Mesendoderm (in vitro differentiated cells): ENCODE results near the gene CAPN12.

Experiments
- DNase-seq: peaks from one replicate; pipeline ENCODE4 v3.0.0; 2013
- H2AK5ac ChIP-seq: 2 replicates; pipeline ENCODE4 v1.6.1; 2013; ENCODE audit warnings: low read length, inconsistent platforms
- H2BK120ac ChIP-seq: 2 replicates; pipeline ENCODE4 v1.6.1; 2013; ENCODE audit warnings: low read depth, mild to moderate bottlenecking, low read length, moderate library complexity, mixed read lengths
- H2BK15ac ChIP-seq: replicated peaks from 2 replicates; pipeline ENCODE4 v1.6.1; 2013; ENCODE audit warnings: low read depth, mild to moderate bottlenecking, moderate library complexity
- H2BK5ac ChIP-seq: 2 replicates; pipeline ENCODE4 v1.6.1; 2013; ENCODE audit warnings: low read length, inconsistent platforms
- H3K18ac ChIP-seq: 2 replicates; pipeline ENCODE4 v1.6.1; 2013; ENCODE audit warnings: mild to moderate bottlenecking, low read length, mixed read lengths
- H3K23ac ChIP-seq: one replicate; pipeline ENCODE4 v1.6.1; 2013; ENCODE audit warnings: low read length
- H3K27ac ChIP-seq: 2 replicates; pipeline ENCODE4 v1.5.1; 2013; ENCODE audit warnings: low read depth, mild to moderate bottlenecking, inconsistent platforms, low read length, moderate library complexity
- H3K27me3 ChIP-seq: 2 replicates; pipeline ENCODE4 v1.6.1; 2013; ENCODE audit warnings: low read length, control low read depth, mild to moderate bottlenecking, inconsistent platforms; ENCODE audit not compliant: insufficient read depth, poor library complexity
- H3K36me3 ChIP-seq: 2 replicates; pipeline ENCODE4 v1.6.1; 2013; ENCODE audit warnings: low read length, inconsistent platforms; ENCODE audit not compliant: control insufficient read depth, insufficient read depth
- H3K4ac ChIP-seq: one replicate; pipeline ENCODE4 v1.6.1; 2013; ENCODE audit warnings: low read depth, mild to moderate bottlenecking, low read length, moderate library complexity
- H3K4me1 ChIP-seq: 2 replicates; pipeline ENCODE4 v1.6.1; 2013; ENCODE audit warnings: low read depth, low read length, inconsistent platforms; ENCODE audit not compliant: control insufficient read depth
- H3K4me2 ChIP-seq: 2 replicates; pipeline ENCODE4 v1.6.1; 2013; ENCODE audit warnings: low read length
- H3K4me3 ChIP-seq: 2 replicates; pipeline ENCODE4 v1.5.1; 2013; ENCODE audit warnings: mild to moderate bottlenecking, low read length
- H3K56ac ChIP-seq: one replicate; pipeline ENCODE4 v1.6.1; 2013; ENCODE audit warnings: low read length
- H3K79me1 ChIP-seq: 2 replicates; pipeline ENCODE4 v1.6.1; 2013; ENCODE audit warnings: low read length, inconsistent platforms
- H3K79me2 ChIP-seq: 2 replicates; pipeline ENCODE4 v1.6.1; 2013; ENCODE audit warnings: mild to moderate bottlenecking, low read length; ENCODE audit not compliant: control insufficient read depth, insufficient read depth
- H3K9ac ChIP-seq: 2 replicates; pipeline ENCODE4 v1.6.1; 2013; ENCODE audit warnings: low read length, inconsistent platforms
- H4K5ac ChIP-seq: one replicate; pipeline ENCODE4 v1.6.1; 2013; ENCODE audit warnings: low read length
- H4K8ac ChIP-seq: one replicate; pipeline ENCODE4 v1.6.1; 2013; ENCODE audit warnings: low read depth, mild to moderate bottlenecking, control low read depth, low read length, moderate library complexity
- whole genome bisulfite sequencing: extraction: QIAGEN DNeasy Blood & Tissue Kit; methylation state at CpG from one replicate; pipeline ENCODE4 v1.1.7; 2013; ENCODE audit warnings: low lambda C conversion rate, missing lambda C conversion rate; ENCODE audit not compliant: insufficient coverage; ENCODE audit errors: extremely low coverage; 5-methylcytosine and 5-hydroxymethylcytosine counted together

Gene CAPN12

DNA sequence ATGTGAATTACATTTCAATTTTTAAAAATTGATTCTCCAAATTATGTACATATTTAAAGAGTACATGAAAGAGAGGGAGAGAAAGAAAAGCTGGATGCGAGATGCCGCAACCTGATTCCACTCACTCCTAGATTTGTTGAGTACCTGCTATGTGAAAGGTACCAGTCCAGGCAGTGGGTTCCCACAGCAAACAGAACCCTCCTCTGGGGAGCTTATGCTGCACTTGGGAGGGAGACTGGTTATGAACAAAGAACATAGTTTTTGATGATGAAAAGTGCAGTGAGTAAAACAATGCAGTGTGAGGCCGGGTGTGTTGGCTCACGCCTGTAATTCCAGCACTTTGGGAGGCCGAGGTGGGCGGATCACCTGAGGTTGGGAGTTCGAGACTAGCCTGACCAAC lies 53.4 kb downstream of the CAPN12 start:
- peaks cover 21% of the 10 kb centered on the region for H3K79me1 ChIP-seq
- no peak overlapping the region for H2BK120ac ChIP-seq
- H4K5ac ChIP-seq: no peak overlapping the region
- no peaks in the 10 kb centered on the region for H3K36me3 ChIP-seq
- no peak overlapping the region for H4K8ac ChIP-seq
- no peak overlapping the region for H2BK15ac ChIP-seq
- no peak overlapping the region for H3K23ac ChIP-seq
- H3K4me1 ChIP-seq: peaks cover 12% of the 10 kb centered on the region
- H3K27me3 ChIP-seq: no peaks in the 10 kb centered on the region
- H3K56ac ChIP-seq: no peak overlapping the region
- no CpG with 5 or more reads among the region's 7 CpGs for WGBS
- no peak for DNase-seq
- H2BK5ac ChIP-seq: no peak overlapping the region
- H3K9ac ChIP-seq: no peak overlapping the region
- no peak overlapping the region for H3K18ac ChIP-seq
- H2AK5ac ChIP-seq: no peak overlapping the region
- H3K4ac ChIP-seq: no peak overlapping the region
- no peak overlapping the region for H3K4me3 ChIP-seq
- no peak overlapping the region for H3K27ac ChIP-seq
- peaks cover 75% of the 10 kb centered on the region for H3K79me2 ChIP-seq
- H3K4me2 ChIP-seq: no peak overlapping the region

DNA sequence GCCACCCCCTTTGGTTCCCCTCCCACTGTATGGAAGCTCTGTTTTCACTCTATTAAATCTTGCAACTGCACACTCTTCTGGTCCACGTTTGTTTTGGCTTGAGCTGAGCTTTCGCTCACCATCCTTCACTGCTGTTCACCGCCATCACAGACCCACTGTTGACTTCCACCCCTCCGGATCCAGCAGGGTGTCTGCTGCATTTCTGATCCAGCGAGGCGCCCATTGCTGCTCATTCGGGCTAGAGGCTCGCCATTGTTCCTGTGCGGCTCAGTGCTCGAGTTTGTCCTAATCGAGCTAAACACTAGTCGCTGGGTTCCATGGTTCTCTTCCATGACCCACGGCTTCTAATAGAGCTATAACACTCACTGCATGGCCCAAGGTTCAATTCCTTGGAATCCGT lies 54.1 kb downstream of the CAPN12 start:
- Histone ChIP-seq H4K8ac (no peak overlapping the region), H2AK5ac (no peak overlapping the region), H3K4me2 (no peak overlapping the region), H2BK120ac (no peak overlapping the region), H3K9ac (no peak overlapping the region), H2BK5ac (no peak overlapping the region), H3K56ac (peak overlapping the region; percentile 22), H3K79me2 (peaks cover 70% of the 10 kb centered on the region), H3K4ac (no peak overlapping the region), H3K4me1 (peaks cover 16% of the 10 kb centered on the region), H3K4me3 (no peak overlapping the region), H3K27ac (no peak overlapping the region), H3K27me3 (no peaks in the 10 kb centered on the region), H3K79me1 (peaks cover 18% of the 10 kb centered on the region), H2BK15ac (no peak overlapping the region), H4K5ac (no peak overlapping the region), H3K23ac (peak overlapping the region; percentile 15), H3K18ac (no peak overlapping the region), H3K36me3 (no peaks in the 10 kb centered on the region)
- no CpG with 5 or more reads among the region's 14 CpGs for WGBS
- no peak for DNase-seq

DNA sequence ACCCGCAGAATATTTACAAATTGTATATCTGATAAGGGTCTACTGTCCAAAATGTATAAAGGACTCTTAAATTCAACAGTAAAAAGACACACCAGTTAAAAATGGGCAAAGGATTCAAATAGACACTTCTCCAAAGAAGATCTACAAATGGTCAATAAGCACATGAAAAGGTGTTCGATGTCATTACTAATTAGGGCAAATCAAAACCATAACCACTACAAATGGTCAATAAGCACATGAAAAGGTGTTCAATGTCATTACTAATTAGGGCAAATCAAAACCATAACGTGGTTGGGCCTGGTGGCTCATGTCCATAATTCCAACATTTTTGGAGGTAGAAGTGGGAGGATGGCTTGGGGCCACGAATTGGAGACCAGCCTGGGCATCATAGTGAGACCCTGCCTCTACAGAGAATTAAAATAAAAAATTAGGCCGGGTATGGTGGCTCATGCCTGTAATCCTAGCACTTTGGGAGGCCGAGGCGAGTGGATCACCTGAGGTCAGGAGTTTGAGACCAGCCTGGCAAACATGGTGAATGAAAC lies 56.4 kb downstream of the CAPN12 start:
- no peaks in the 10 kb centered on the region for H3K27me3 ChIP-seq
- H2BK15ac ChIP-seq: no peak overlapping the region
- H3K27ac ChIP-seq: no peak overlapping the region
- no peak overlapping the region for H2AK5ac ChIP-seq
- H3K56ac ChIP-seq: no peak overlapping the region
- no peaks in the 10 kb centered on the region for H3K36me3 ChIP-seq
- DNase-seq: no peak
- no peak overlapping the region for H2BK5ac ChIP-seq
- H3K9ac ChIP-seq: no peak overlapping the region
- no peak overlapping the region for H2BK120ac ChIP-seq
- H3K18ac ChIP-seq: no peak overlapping the region
- peak overlapping the region; percentile 66 for H3K23ac ChIP-seq
- no peak overlapping the region for H3K4ac ChIP-seq
- H4K5ac ChIP-seq: no peak overlapping the region
- no peak overlapping the region for H3K4me3 ChIP-seq
- peaks cover 30% of the 10 kb centered on the region for H3K4me1 ChIP-seq
- peaks cover 68% of the 10 kb centered on the region for H3K79me2 ChIP-seq
- no CpG with 5 or more reads among the region's 7 CpGs for WGBS
- H3K4me2 ChIP-seq: no peak overlapping the region
- H3K79me1 ChIP-seq: peaks cover 21% of the 10 kb centered on the region
- H4K8ac ChIP-seq: no peak overlapping the region

DNA sequence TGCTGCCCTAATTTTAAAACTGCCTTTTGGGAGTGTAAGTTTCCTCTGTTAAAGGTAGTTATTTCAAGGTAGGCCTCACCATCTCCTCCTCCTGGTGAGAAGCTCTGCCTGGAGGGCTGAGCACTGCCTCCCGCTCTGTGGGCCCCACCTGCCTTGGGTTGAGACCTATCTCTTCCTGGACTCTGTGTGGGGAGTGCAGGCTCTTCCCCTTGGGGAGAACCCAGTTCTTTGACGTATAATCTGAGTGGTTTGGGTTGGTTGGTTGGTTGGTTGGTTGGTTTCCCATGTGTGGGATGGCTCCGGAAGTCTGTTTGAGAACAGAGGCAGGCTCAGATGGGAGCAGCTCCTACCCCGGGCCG lies 57.8 kb downstream of the CAPN12 start:
- Histone ChIP-seq H3K4me3 (no peak overlapping the region), H3K9ac (peak overlapping the region; percentile 60), H3K4ac (no peak overlapping the region), H2BK120ac (no peak overlapping the region), H3K56ac (peak overlapping the region; percentile 73), H3K36me3 (no peaks in the 10 kb centered on the region), H3K18ac (peak overlapping the region; percentile 46), H2BK5ac (no peak overlapping the region), H4K5ac (no peak overlapping the region), H3K27me3 (no peaks in the 10 kb centered on the region), H3K79me1 (peaks cover 25% of the 10 kb centered on the region), H2BK15ac (no peak overlapping the region), H3K4me2 (no peak overlapping the region), H2AK5ac (no peak overlapping the region), H3K23ac (no peak overlapping the region), H4K8ac (no peak overlapping the region), H3K79me2 (peaks cover 67% of the 10 kb centered on the region), H3K27ac (peak overlapping the region; percentile 64), H3K4me1 (peaks cover 33% of the 10 kb centered on the region)
- no CpG with 5 or more reads among the region's 5 CpGs for WGBS
- no peak for DNase-seq

DNA sequence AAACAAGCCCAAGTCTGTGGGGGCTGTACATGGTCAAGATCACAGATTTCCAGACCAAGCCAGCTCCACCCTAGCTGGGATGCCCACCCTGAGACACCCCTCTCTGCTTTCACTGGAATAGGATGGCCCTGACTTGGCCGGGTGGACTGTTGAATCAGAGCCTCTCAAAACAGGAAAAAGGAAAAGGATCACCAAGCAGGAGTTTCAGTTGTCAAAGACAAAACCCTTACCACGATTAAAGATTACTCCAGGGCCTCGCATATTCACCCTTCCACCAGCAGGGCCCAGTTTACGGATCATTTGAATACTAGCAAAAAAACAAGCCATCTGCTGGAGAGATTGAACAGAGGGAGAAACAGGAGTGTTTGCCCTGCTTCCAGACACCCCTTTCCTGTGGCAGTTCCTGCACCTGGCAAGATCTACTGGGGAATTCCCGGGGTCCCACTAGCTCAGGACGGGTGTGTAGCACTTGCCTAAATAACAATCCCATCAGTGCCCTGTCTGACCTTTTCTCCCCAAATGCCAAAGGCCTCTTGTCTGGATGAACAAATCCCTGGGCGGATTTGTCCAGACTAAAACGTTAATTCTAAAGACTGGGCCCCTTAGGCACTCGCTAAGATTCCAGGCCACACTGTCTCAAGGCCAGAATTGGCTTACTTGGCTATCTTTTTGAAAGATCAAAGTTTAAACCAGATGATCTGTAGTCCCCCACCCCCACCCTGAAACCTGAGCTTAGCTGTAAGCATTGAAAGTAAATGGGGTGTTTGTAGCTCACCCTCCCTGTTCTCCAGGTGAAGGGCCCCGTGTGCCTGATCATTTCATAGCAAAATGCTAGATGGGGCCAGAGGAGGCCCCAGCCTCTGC lies 58.4 kb downstream of the CAPN12 start:
- Histone ChIP-seq H3K23ac (no peak overlapping the region), H4K5ac (no peak overlapping the region), H2BK5ac (peak overlapping the region; percentile 31), H3K4me1 (peaks cover 33% of the 10 kb centered on the region), H3K27me3 (no peaks in the 10 kb centered on the region), H2AK5ac (no peak overlapping the region), H3K79me2 (peaks cover 72% of the 10 kb centered on the region), H2BK120ac (no peak overlapping the region), H3K56ac (peak overlapping the region; percentile 82), H3K4me2 (no peak overlapping the region), H3K4me3 (no peak overlapping the region), H3K4ac (peak overlapping the region; percentile 70), H3K27ac (peak overlapping the region; percentile 64), H3K9ac (peak overlapping the region; percentile 60), H3K79me1 (peaks cover 28% of the 10 kb centered on the region), H3K36me3 (no peaks in the 10 kb centered on the region), H3K18ac (peak overlapping the region; percentile 46), H4K8ac (no peak overlapping the region), H2BK15ac (no peak overlapping the region)
- no CpG with 5 or more reads among the region's 10 CpGs for WGBS
- peak; percentile 85 for DNase-seq
